ENCODE results near the gene DENND1B.
"Not testable (repeated sequence)": the region's sequence is repeated elsewhere in the genome, so short reads cannot be mapped to it uniquely, and the experiment has no call there.

Gene DENND1B

DNA sequence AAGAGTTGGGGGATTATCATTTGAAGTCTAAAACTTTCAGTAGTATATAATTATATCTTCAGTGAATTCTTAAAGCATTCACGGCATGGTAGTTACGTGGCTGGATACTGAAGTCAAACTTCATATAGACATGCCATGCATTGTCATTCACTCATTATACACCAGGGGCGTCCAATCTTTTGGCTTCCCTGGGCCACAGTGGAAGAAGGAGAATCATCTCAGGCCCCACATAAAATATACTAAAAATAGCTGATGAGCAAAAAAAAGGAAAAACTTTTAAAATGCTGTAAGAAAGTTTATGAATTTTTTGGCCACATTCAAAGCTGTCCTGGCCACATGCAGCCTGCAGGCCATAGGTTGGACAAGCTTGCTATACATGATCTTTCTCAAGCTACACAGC, 43.8 kb downstream of the DENND1B start:
- Histone ChIP-seq H3K9me3 (ENCODE audit: control insufficient read depth in 5 of 5, low read length in 5 of 5) (peaks cover 0 to 1% (median under 1%) of the 10 kb centered on the region in 5 donors), H3K4me1 (ENCODE audit: control insufficient read depth in 5 of 5, insufficient read depth in 5 of 5, low read length in 5 of 5) (no peaks in the 10 kb centered on the region), H3K36me3 (ENCODE audit: control insufficient read depth in 5 of 5, insufficient read depth in 5 of 5, low read length in 5 of 5) (peaks cover 0 to 4% (median 0%) of the 10 kb centered on the region in 5 donors), H3K27ac (ENCODE audit: low read depth, low read length) (no peak overlapping the region), H3K27me3 (ENCODE audit: control insufficient read depth in 5 of 5, insufficient read depth in 4 of 5, low read length in 5 of 5) (no peaks in the 10 kb centered on the region), H3K4me3 (ENCODE audit: low read depth in 1 of 5, low read length in 5 of 5) (no peak overlapping the region), H3K9ac (ENCODE audit: low read length in 5 of 5) (no peak overlapping the region)

DNA sequence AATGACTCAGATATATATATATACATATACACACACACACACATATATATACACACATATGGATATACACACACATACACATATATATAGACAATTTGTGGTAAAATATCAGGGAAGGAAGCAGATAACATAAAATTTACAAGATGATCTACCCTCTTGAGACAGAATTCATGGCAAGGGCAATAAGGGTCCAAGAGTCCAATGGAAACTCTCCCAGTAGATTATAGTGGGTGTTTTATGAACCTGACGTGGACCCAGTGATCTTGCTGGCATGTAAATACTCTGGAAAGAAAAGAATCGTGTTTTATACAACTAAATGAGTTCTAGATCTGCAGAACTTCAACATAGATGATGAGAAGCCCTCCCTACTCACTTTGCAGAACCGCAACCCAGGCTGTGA, 49.3 kb downstream of the DENND1B start:
- H3K9ac ChIP-seq (ENCODE audit: low read length in 5 of 5) = no peak overlapping the region
- H3K4me3 ChIP-seq (ENCODE audit: low read depth in 1 of 5, low read length in 5 of 5) = no peak overlapping the region
- H3K4me1 ChIP-seq (ENCODE audit: control insufficient read depth in 5 of 5, insufficient read depth in 5 of 5, low read length in 5 of 5) = no peaks in the 10 kb centered on the region
- peaks cover 0 to 15% (median 13%) of the 10 kb centered on the region in 5 donors for H3K9me3 ChIP-seq (ENCODE audit: control insufficient read depth in 5 of 5, low read length in 5 of 5)
- H3K27ac ChIP-seq (ENCODE audit: low read depth, low read length) = no peak overlapping the region
- H3K27me3 ChIP-seq (ENCODE audit: control insufficient read depth in 5 of 5, insufficient read depth in 4 of 5, low read length in 5 of 5) = no peaks in the 10 kb centered on the region
- H3K36me3 ChIP-seq (ENCODE audit: control insufficient read depth in 5 of 5, insufficient read depth in 5 of 5, low read length in 5 of 5) = peaks cover 0 to 6% (median 0%) of the 10 kb centered on the region in 5 donors

DNA sequence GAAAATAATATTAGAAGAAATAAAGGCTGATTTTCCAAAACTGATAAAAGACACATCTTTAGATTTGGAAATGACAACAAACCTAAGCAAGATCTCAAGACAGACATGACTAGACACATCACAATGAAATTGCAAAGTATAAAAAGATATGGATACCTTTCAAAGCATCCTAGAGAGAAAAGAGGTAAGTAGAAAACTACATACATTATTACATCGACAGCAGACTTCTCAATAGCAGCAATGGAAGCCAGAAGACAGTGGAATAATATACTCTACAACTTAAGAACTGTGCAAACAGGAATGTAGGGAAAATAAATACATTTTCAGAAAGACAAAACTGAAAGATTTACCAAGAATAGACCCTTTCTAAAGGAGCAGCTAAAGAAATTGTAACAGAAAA, 50.2 kb downstream of the DENND1B start:
- Histone ChIP-seq H3K27me3 (ENCODE audit: control insufficient read depth in 5 of 5, insufficient read depth in 4 of 5, low read length in 5 of 5) (no peaks in the 10 kb centered on the region), H3K9me3 (ENCODE audit: control insufficient read depth in 5 of 5, low read length in 5 of 5) (peaks cover 0 to 15% (median 13%) of the 10 kb centered on the region in 5 donors), H3K27ac (ENCODE audit: low read depth, low read length) (no peak overlapping the region), H3K36me3 (ENCODE audit: control insufficient read depth in 5 of 5, insufficient read depth in 5 of 5, low read length in 5 of 5) (peaks cover 0 to 6% (median 0%) of the 10 kb centered on the region in 5 donors), H3K9ac (ENCODE audit: low read length in 5 of 5) (no peak overlapping the region), H3K4me3 (ENCODE audit: low read depth in 1 of 5, low read length in 5 of 5) (no peak overlapping the region), H3K4me1 (ENCODE audit: control insufficient read depth in 5 of 5, insufficient read depth in 5 of 5, low read length in 5 of 5) (no peaks in the 10 kb centered on the region)

DNA sequence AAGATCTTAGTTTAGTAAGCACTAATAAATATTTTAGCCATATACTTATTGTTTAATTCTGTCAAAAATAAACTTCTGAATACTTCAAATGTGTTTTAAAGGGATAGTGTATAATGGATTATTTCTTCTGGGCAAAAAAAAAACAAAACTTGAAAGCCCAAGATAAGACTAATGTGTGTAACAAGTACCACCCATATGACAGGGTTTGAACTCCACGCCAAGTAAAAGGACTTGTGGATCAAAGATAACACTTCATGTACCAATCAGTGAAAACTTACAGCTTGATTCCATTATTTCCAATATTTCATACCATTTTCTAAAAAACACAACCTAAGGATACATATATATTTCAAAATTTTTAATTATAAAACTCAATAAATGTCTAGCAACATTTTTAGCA, 59.5 kb downstream of the DENND1B start:
- no peak overlapping the region for H3K4me3 ChIP-seq (ENCODE audit: low read depth in 1 of 5, low read length in 5 of 5)
- H3K9me3 ChIP-seq (ENCODE audit: control insufficient read depth in 5 of 5, low read length in 5 of 5) = no peaks in the 10 kb centered on the region
- no peak overlapping the region for H3K9ac ChIP-seq (ENCODE audit: low read length in 5 of 5)
- H3K27ac ChIP-seq (ENCODE audit: low read depth, low read length) = no peak overlapping the region
- peaks cover 0 to 3% (median 0%) of the 10 kb centered on the region in 5 donors for H3K4me1 ChIP-seq (ENCODE audit: control insufficient read depth in 5 of 5, insufficient read depth in 5 of 5, low read length in 5 of 5)
- no peaks in the 10 kb centered on the region for H3K36me3 ChIP-seq (ENCODE audit: control insufficient read depth in 5 of 5, insufficient read depth in 5 of 5, low read length in 5 of 5)
- H3K27me3 ChIP-seq (ENCODE audit: control insufficient read depth in 5 of 5, insufficient read depth in 4 of 5, low read length in 5 of 5) = no peaks in the 10 kb centered on the region

DNA sequence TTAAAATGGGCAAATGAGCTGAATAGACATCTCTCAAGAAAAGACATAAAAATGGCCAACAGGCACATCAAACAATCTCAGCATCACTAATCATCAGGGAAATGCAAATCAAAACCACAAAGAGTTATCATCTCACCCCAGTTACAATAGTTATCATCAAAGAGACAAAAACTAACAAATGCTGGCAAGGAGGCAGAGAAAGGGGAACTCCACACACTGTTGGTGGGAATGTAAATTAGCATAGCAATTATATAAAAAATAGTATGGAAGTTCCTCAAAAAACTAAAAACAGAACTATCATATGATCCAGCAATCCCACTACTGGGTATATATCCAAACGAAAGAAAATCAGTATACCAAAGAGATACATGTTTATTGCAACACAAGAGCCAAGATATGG, 68.7 kb downstream of the DENND1B start:
- Histone ChIP-seq H3K36me3 (ENCODE audit: control insufficient read depth in 5 of 5, insufficient read depth in 5 of 5, low read length in 5 of 5) (no peaks in the 10 kb centered on the region), H3K9ac (ENCODE audit: low read length in 5 of 5) (no peak overlapping the region), H3K9me3 (ENCODE audit: control insufficient read depth in 5 of 5, low read length in 5 of 5) (no peaks in the 10 kb centered on the region), H3K27ac (ENCODE audit: low read depth, low read length) (no peak overlapping the region), H3K4me1 (ENCODE audit: control insufficient read depth in 5 of 5, insufficient read depth in 5 of 5, low read length in 5 of 5) (no peaks in the 10 kb centered on the region), H3K27me3 (ENCODE audit: control insufficient read depth in 5 of 5, insufficient read depth in 4 of 5, low read length in 5 of 5) (no peaks in the 10 kb centered on the region), H3K4me3 (ENCODE audit: low read depth in 1 of 5, low read length in 5 of 5) (no peak overlapping the region)

DNA sequence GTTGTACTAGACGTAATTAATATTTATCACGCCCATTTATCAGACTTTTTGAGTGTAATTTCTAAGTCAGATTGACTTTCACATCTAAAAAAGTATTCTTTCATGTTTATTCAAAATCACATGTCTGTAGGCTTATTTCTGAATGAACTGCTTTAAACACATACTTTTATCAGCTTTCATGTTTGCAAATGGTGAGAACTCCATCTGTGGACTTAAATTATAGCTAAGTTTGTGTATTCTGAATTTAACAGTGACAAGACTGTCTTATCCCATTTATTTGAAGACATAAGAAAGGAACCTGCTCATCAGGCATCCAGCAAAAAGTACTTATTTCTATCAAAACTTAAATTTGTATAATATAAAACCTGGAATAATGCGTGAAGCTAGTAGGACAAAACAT, 69.3 kb downstream of the DENND1B start:
- Histone ChIP-seq H3K4me3 (ENCODE audit: low read depth in 1 of 5, low read length in 5 of 5) (no peak overlapping the region), H3K9me3 (ENCODE audit: control insufficient read depth in 5 of 5, low read length in 5 of 5) (no peaks in the 10 kb centered on the region), H3K36me3 (ENCODE audit: control insufficient read depth in 5 of 5, insufficient read depth in 5 of 5, low read length in 5 of 5) (no peaks in the 10 kb centered on the region), H3K27me3 (ENCODE audit: control insufficient read depth in 5 of 5, insufficient read depth in 4 of 5, low read length in 5 of 5) (no peaks in the 10 kb centered on the region), H3K4me1 (ENCODE audit: control insufficient read depth in 5 of 5, insufficient read depth in 5 of 5, low read length in 5 of 5) (no peaks in the 10 kb centered on the region), H3K27ac (ENCODE audit: low read depth, low read length) (no peak overlapping the region), H3K9ac (ENCODE audit: low read length in 5 of 5) (no peak overlapping the region)

DNA sequence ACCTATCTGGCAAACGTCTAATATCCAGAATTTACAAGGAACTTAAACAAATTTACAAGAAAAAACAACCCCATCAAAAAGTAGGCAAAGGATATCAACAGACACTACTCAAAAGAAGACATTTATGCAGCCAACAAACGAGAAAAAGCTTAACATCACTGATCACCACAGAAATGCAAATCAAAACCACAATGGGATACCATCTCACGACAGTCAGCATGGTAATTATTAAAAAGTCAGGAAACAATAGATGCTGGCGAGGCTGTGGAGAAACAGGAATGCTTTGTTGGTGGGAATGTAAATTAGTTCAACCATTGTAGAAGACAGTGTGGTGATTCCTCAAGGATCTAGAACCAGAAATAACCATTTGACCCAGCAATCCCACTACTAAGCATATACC, 74.6 kb downstream of the DENND1B start:
- not testable (repeated sequence) for H3K9ac ChIP-seq (ENCODE audit: low read length in 5 of 5); H3K4me3 ChIP-seq (ENCODE audit: low read depth in 1 of 5, low read length in 5 of 5); H3K9me3 ChIP-seq (ENCODE audit: control insufficient read depth in 5 of 5, low read length in 5 of 5); H3K4me1 ChIP-seq (ENCODE audit: control insufficient read depth in 5 of 5, insufficient read depth in 5 of 5, low read length in 5 of 5); H3K36me3 ChIP-seq (ENCODE audit: control insufficient read depth in 5 of 5, insufficient read depth in 5 of 5, low read length in 5 of 5); H3K27ac ChIP-seq (ENCODE audit: low read depth, low read length); H3K27me3 ChIP-seq (ENCODE audit: control insufficient read depth in 5 of 5, insufficient read depth in 4 of 5, low read length in 5 of 5)

DNA sequence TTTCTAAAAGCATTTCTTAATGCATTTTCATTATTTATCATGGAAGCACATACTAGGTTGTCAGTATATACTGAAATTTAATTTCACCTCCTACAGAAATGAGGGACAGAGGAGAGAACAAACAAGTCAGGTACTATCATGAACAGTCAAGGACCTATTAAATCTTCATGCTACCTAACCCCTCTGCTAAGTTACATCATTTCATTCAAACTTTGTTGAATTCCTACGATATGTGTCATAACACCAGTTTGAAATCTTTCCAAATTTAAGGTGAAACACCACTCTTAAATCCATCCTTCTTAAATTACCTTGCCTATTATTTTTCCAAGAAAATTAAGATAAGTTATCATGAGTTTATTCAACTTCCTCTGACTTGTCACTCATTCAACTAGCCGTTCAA, 78.9 kb downstream of the DENND1B start:
- no peak overlapping the region for H3K9ac ChIP-seq (ENCODE audit: low read length in 5 of 5)
- H3K9me3 ChIP-seq (ENCODE audit: control insufficient read depth in 5 of 5, low read length in 5 of 5) = no peaks in the 10 kb centered on the region
- H3K36me3 ChIP-seq (ENCODE audit: control insufficient read depth in 5 of 5, insufficient read depth in 5 of 5, low read length in 5 of 5) = no peaks in the 10 kb centered on the region
- H3K27ac ChIP-seq (ENCODE audit: low read depth, low read length) = no peak overlapping the region
- H3K4me1 ChIP-seq (ENCODE audit: control insufficient read depth in 5 of 5, insufficient read depth in 5 of 5, low read length in 5 of 5) = no peaks in the 10 kb centered on the region
- H3K4me3 ChIP-seq (ENCODE audit: low read depth in 1 of 5, low read length in 5 of 5) = no peak overlapping the region
- H3K27me3 ChIP-seq (ENCODE audit: control insufficient read depth in 5 of 5, insufficient read depth in 4 of 5, low read length in 5 of 5) = no peaks in the 10 kb centered on the region

DNA sequence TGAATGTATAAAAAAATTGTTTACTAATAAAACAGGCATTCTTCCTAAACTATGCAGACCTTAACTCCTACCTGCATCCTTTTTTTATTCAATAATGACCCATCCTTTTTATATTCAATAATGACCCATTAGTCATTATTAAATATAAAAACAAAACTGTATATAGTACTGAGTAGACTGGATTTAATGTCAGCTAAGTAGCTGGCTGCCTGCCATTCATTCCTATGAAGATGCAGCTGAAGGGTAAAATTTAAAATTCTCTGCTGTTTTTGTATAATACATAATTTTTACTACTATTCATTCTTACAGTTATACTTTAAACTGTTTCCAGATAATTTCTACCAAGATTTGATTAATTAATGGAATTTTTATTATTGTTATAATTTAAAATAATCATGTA, 79.3 kb downstream of the DENND1B start:
- H3K27ac ChIP-seq (ENCODE audit: low read depth, low read length) = no peak overlapping the region
- no peak overlapping the region for H3K4me3 ChIP-seq (ENCODE audit: low read depth in 1 of 5, low read length in 5 of 5)
- H3K36me3 ChIP-seq (ENCODE audit: control insufficient read depth in 5 of 5, insufficient read depth in 5 of 5, low read length in 5 of 5) = no peaks in the 10 kb centered on the region
- H3K27me3 ChIP-seq (ENCODE audit: control insufficient read depth in 5 of 5, insufficient read depth in 4 of 5, low read length in 5 of 5) = no peaks in the 10 kb centered on the region
- no peak overlapping the region for H3K9ac ChIP-seq (ENCODE audit: low read length in 5 of 5)
- H3K9me3 ChIP-seq (ENCODE audit: control insufficient read depth in 5 of 5, low read length in 5 of 5) = no peaks in the 10 kb centered on the region
- no peaks in the 10 kb centered on the region for H3K4me1 ChIP-seq (ENCODE audit: control insufficient read depth in 5 of 5, insufficient read depth in 5 of 5, low read length in 5 of 5)

DNA sequence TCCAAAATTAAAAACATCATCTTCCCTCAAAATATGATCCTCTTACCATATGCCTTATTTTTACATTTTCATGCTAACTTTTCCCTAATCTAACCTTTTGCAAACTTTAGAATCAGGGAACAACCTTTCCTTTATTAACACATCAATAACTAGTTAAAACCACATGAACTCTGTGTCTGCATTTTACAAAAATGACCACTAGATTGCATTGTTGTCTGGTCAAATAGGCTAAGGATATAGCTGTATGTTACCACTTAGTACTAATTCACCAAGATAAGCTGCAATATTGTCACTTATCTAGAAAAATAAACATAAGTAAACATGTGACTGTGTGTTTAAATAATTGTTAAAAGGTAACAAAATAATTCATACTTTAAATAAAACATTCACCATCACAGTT, 82.3 kb downstream of the DENND1B start:
- Histone ChIP-seq H3K9me3 (ENCODE audit: control insufficient read depth in 5 of 5, low read length in 5 of 5) (peaks cover 0 to 8% (median 0%) of the 10 kb centered on the region in 5 donors), H3K27ac (ENCODE audit: low read depth, low read length) (no peak overlapping the region), H3K4me3 (ENCODE audit: low read depth in 1 of 5, low read length in 5 of 5) (no peak overlapping the region), H3K9ac (ENCODE audit: low read length in 5 of 5) (no peak overlapping the region), H3K4me1 (ENCODE audit: control insufficient read depth in 5 of 5, insufficient read depth in 5 of 5, low read length in 5 of 5) (no peaks in the 10 kb centered on the region), H3K36me3 (ENCODE audit: control insufficient read depth in 5 of 5, insufficient read depth in 5 of 5, low read length in 5 of 5) (peaks cover 0 to 5% (median 0%) of the 10 kb centered on the region in 5 donors), H3K27me3 (ENCODE audit: control insufficient read depth in 5 of 5, insufficient read depth in 4 of 5, low read length in 5 of 5) (no peaks in the 10 kb centered on the region)

DNA sequence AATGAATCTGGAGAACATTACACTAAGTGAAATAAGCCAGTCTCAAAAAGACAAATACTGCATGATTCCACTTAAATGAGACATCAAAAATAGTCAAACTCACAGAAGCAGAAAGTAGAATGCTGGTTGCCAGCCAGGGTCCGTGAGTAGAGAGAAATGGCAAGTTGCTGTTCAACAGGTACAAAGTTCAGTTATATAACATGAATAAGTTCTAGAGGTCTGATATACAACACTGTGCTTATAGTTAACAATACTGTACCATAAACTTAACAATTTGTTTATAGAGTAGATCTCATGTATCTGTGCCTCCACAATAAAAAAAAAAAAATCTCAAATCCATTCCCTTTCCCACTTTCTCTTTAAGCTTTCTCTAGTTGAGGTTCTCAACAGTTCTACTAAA, 83.5 kb downstream of the DENND1B start:
- Histone ChIP-seq H3K9ac (ENCODE audit: low read length in 5 of 5) (no peak overlapping the region), H3K27ac (ENCODE audit: low read depth, low read length) (no peak overlapping the region), H3K4me1 (ENCODE audit: control insufficient read depth in 5 of 5, insufficient read depth in 5 of 5, low read length in 5 of 5) (no peaks in the 10 kb centered on the region), H3K36me3 (ENCODE audit: control insufficient read depth in 5 of 5, insufficient read depth in 5 of 5, low read length in 5 of 5) (peaks cover 0 to 5% (median 0%) of the 10 kb centered on the region in 5 donors), H3K27me3 (ENCODE audit: control insufficient read depth in 5 of 5, insufficient read depth in 4 of 5, low read length in 5 of 5) (no peaks in the 10 kb centered on the region), H3K9me3 (ENCODE audit: control insufficient read depth in 5 of 5, low read length in 5 of 5) (peaks cover 0 to 8% (median 0%) of the 10 kb centered on the region in 5 donors), H3K4me3 (ENCODE audit: low read depth in 1 of 5, low read length in 5 of 5) (no peak overlapping the region)

All from subcutaneous abdominal adipose tissue (tissue), 5 donors.